CD14-positive monocyte (primary cell): ENCODE results near the gene CD6. TPM values are rescaled to one million over a fixed set of nuclear protein-coding genes. Genes with fewer than 3 reads are reported as not detected.

Experiments
- DNase-seq, 3 donors: peaks; one replicate each; pipeline ENCODE4 v3.0.0-alpha.2; 2011 to 2022
- H2AFZ ChIP-seq: 2 replicates; pipeline ENCODE4 v1.6.0; 2012; ENCODE audit warnings: mild to moderate bottlenecking, low read depth, low read length, inconsistent platforms; ENCODE audit not compliant: insufficient read depth, poor library complexity, severe bottlenecking
- H3K27ac ChIP-seq, 2 donors: 1 replicate in 1 of 2; 2 replicates in 1 of 2; pipeline ENCODE4 v1.5.1; 2012 to 2013; ENCODE audit warnings: low read length in 2 of 2, control low read depth in 1 of 2, inconsistent platforms in 1 of 2, low read depth in 1 of 2, mild to moderate bottlenecking in 1 of 2
- H3K27me3 ChIP-seq, 2 donors: one replicate each; pipeline versions ENCODE4 v1.6.0 to v1.6.1; 2011 to 2013; ENCODE audit warnings: low read length in 2 of 2; ENCODE audit not compliant: control insufficient read depth in 2 of 2, insufficient read depth in 2 of 2
- H3K36me3 ChIP-seq, 2 donors: replicated peaks in 1 of 2; 1 replicate in 1 of 2; 2 replicates in 1 of 2; pipeline versions ENCODE4 v1.5.1 to v1.6.1; 2012 to 2013; ENCODE audit warnings: low read length in 2 of 2, control low read depth in 1 of 2, inconsistent platforms in 1 of 2, mild to moderate bottlenecking in 1 of 2; ENCODE audit not compliant: insufficient read depth in 2 of 2, control insufficient read depth in 1 of 2
- H3K4me1 ChIP-seq, 2 donors: 1 replicate in 1 of 2; 2 replicates in 1 of 2; pipeline versions ENCODE4 v1.5.1 to v1.6.1; 2012 to 2013; ENCODE audit warnings: low read length in 2 of 2, control low read depth in 1 of 2, inconsistent platforms in 1 of 2, mild to moderate bottlenecking in 1 of 2, moderate library complexity in 1 of 2; ENCODE audit not compliant: insufficient read depth in 2 of 2, control insufficient read depth in 1 of 2
- H3K4me2 ChIP-seq: replicated peaks from 2 replicates; pipeline ENCODE3; 2012; ENCODE audit warnings: low read length, moderate library complexity, mild to moderate bottlenecking; ENCODE audit not compliant: poor library complexity, severe bottlenecking; ENCODE audit errors: extremely low read depth
- H3K4me3 ChIP-seq, 3 experiments: fragments of 200-600 bp in 1 of 3; sonication (generic) in 1 of 3; replicated peaks in 1 of 3; 1 replicate in 2 of 3; 2 replicates in 1 of 3; pipeline ENCODE4 v1.5.1; 2011 to 2013; ENCODE audit warnings: low read length in 3 of 3, mild to moderate bottlenecking in 3 of 3, control low read depth in 2 of 3, low read depth in 2 of 3, inconsistent platforms in 1 of 3, moderate library complexity in 1 of 3
- H3K79me2 ChIP-seq: 2 replicates; pipeline ENCODE4 v1.6.0; 2012; ENCODE audit warnings: mild to moderate bottlenecking, control low read depth, inconsistent platforms, low read length, moderate library complexity; ENCODE audit not compliant: insufficient read depth
- H3K9ac ChIP-seq: 2 replicates; pipeline ENCODE4 v1.6.0; 2017; ENCODE audit warnings: low read length, mild to moderate bottlenecking; ENCODE audit not compliant: insufficient read depth, poor library complexity, severe bottlenecking
- H3K9me3 ChIP-seq, 2 donors: replicated peaks in 1 of 2; 1 replicate in 1 of 2; 2 replicates in 1 of 2; pipeline versions ENCODE4 v1.5.1 to v1.6.1; 2012 to 2013; ENCODE audit warnings: low read length in 2 of 2, control low read depth in 1 of 2; ENCODE audit not compliant: control insufficient read depth in 1 of 2, insufficient read depth in 1 of 2
- H4K20me1 ChIP-seq: 2 replicates; pipeline ENCODE4 v1.6.0; 2012; ENCODE audit warnings: mild to moderate bottlenecking, low read length, control low read depth, moderate library complexity; ENCODE audit not compliant: insufficient read depth
- H3K27ac Mint-ChIP-seq, 7 donors: one replicate each; pipeline ENCODE4 v1.8.0; 2020; ENCODE audit warnings: mild to moderate bottlenecking in 7 of 7, mixed read lengths in 7 of 7, moderate library complexity in 6 of 7, inconsistent platforms in 2 of 7
- H3K27me3 Mint-ChIP-seq, 3 donors: one replicate each; pipeline ENCODE4 v1.8.0; 2021 to 2022; ENCODE audit warnings: low read depth in 3 of 3, mild to moderate bottlenecking in 3 of 3, mixed read lengths in 3 of 3, moderate library complexity in 3 of 3, inconsistent platforms in 1 of 3
- H3K36me3 Mint-ChIP-seq, 2 donors: one replicate each; pipeline ENCODE4 v1.8.0; 2020; ENCODE audit warnings: mixed read lengths in 2 of 2, inconsistent platforms in 1 of 2, mild to moderate bottlenecking in 1 of 2
- H3K4me1 Mint-ChIP-seq: one replicate; pipeline ENCODE4 v1.8.0; 2020; ENCODE audit warnings: mild to moderate bottlenecking, mixed read lengths
- H3K4me3 Mint-ChIP-seq, 2 donors: one replicate each; pipeline ENCODE4 v1.8.0; 2020; ENCODE audit warnings: mild to moderate bottlenecking in 2 of 2, mixed read lengths in 2 of 2, moderate library complexity in 1 of 2
- H3K9me3 Mint-ChIP-seq, 7 donors: one replicate each; pipeline ENCODE4 v1.8.0; 2020 to 2022; ENCODE audit warnings: mixed read lengths in 7 of 7, mild to moderate bottlenecking in 6 of 7, moderate library complexity in 6 of 7, inconsistent platforms in 2 of 7
- CTCF ChIP-seq: fragments of 200-600 bp; IDR thresholded peaks from one replicate; pipeline ENCODE4 v1.8.0; 2022; ENCODE audit warnings: antibody characterized with exemption, mild to moderate bottlenecking
- WGBS: methylation state at CpG from one replicate; pipeline ENCODE4 v1.1.5; 2013; ENCODE audit warnings: missing lambda C conversion rate; ENCODE audit not compliant: insufficient coverage; 5-methylcytosine and 5-hydroxymethylcytosine counted together
- intact Hi-C, 2 donors: fragments of 100-400 bp; cut with micrococcal nuclease; formaldehyde crosslinking; loops; one replicate each; pipeline versions ENCODE4 v1.15.0 to v1.15.1; 2023
- polyA plus RNA-seq, 3 donors: library from polyadenylated mRNA; depleted of rRNA in 1 of 3; unstranded in 2 of 3; stranded (reverse) in 1 of 3; fragments of 300-500 nt in 2 of 3; fragments of >200 nt in 1 of 3; fragmentation: Illumina TruSeq in 2 of 3; gene quantifications; 1 replicate in 2 of 3; 2 replicates in 1 of 3; pipeline ENCODE4 v1.2.3, GENCODE V29; 2012 to 2021

CD6 gene
- polyA plus RNA-seq, 3 donors = 0.09 to 0.39 (median 0.39) TPM

GRCh38 chr11:61007383-61007955 lies 36.0 kb downstream of the CD6 start:
- Histone ChIP-seq H3K4me1 (peaks cover 18 to 22% of the 10 kb centered on the region in 2 donors), H3K9ac (peak overlapping the region; percentile 19), H3K4me2 (peak overlapping the region; percentile 60), H3K27ac (no peak overlapping the region), H3K79me2 (no peaks in the 10 kb centered on the region), H3K9me3 (peaks cover 0 to 10% of the 10 kb centered on the region in 2 donors), H2AFZ (peak overlapping the region; percentile 39), H3K4me3 (peak overlapping the region in 1 of 3 experiments; percentile 47), H4K20me1 (no peaks in the 10 kb centered on the region), H3K27me3 (peaks cover 17 to 30% of the 10 kb centered on the region in 2 donors), H3K36me3 (no peaks in the 10 kb centered on the region)
- H3K27ac Mint-ChIP-seq = no peak overlapping the region
- peak overlapping the region; percentile 9 to 84 for H3K4me3 Mint-ChIP-seq
- WGBS = 5% methylated on average over 52 of the region's 52 CpGs
- intact Hi-C loops = no loop called here
- H3K9me3 Mint-ChIP-seq = peaks cover 0 to 11% (median 0%) of the 10 kb centered on the region in 7 donors
- H3K27me3 Mint-ChIP-seq = peaks cover 30 to 58% (median 35%) of the 10 kb centered on the region in 3 donors
- no peak for DNase-seq
- peaks cover 0 to 16% of the 10 kb centered on the region in 2 donors for H3K36me3 Mint-ChIP-seq
- no peak for TF ChIP-seq CTCF
- peaks cover 25% of the 10 kb centered on the region for H3K4me1 Mint-ChIP-seq

GRCh38 chr11:61007956-61008896 lies 36.7 kb downstream of the CD6 start:
- Histone ChIP-seq H3K27ac (no peak overlapping the region), H3K4me3 (peak overlapping the region in 1 of 3 experiments; percentile 47), H3K9ac (peak overlapping the region; percentile 19), H3K36me3 (no peaks in the 10 kb centered on the region), H3K79me2 (no peaks in the 10 kb centered on the region), H2AFZ (peak overlapping the region; percentile 39), H4K20me1 (no peaks in the 10 kb centered on the region), H3K27me3 (peaks cover 17 to 30% of the 10 kb centered on the region in 2 donors), H3K9me3 (peaks cover 0 to 10% of the 10 kb centered on the region in 2 donors), H3K4me1 (peaks cover 25 to 29% of the 10 kb centered on the region in 2 donors), H3K4me2 (peak overlapping the region; percentile 60)
- peaks cover 0 to 11% (median 0%) of the 10 kb centered on the region in 7 donors for H3K9me3 Mint-ChIP-seq
- intact Hi-C loops = no loop called here
- 75% methylated on average over 43 of the region's 54 CpGs for WGBS
- peak overlapping the region; percentile 49 to 84 for H3K4me3 Mint-ChIP-seq
- H3K27ac Mint-ChIP-seq = no peak overlapping the region
- peaks cover 0 to 16% of the 10 kb centered on the region in 2 donors for H3K36me3 Mint-ChIP-seq
- TF ChIP-seq CTCF = no peak
- peaks cover 30 to 55% (median 35%) of the 10 kb centered on the region in 3 donors for H3K27me3 Mint-ChIP-seq
- DNase-seq = no peak
- peaks cover 32% of the 10 kb centered on the region for H3K4me1 Mint-ChIP-seq
